DND-41 (cell line): ENCODE data around the gene MAP3K15.

Experiments
- ATAC-seq: fragments of 200-7000 bp; cut with Tn5 transposase; 3 replicates; pipeline ENCODE4 v1.9.1; 2021; ENCODE audit warnings: low read depth; ENCODE audit not compliant: insufficient read depth
- DNase-seq: peaks from one replicate; pipeline ENCODE4 v3.0.0-alpha.2; 2020
- H2AFZ ChIP-seq: 2 replicates; pipeline ENCODE4 v1.6.0; 2012; ENCODE audit warnings: low read depth, low read length
- H3K27ac ChIP-seq: 2 replicates; pipeline ENCODE4 v1.5.1; 2012; ENCODE audit warnings: low read length, inconsistent platforms
- H3K27me3 ChIP-seq: fragments of 200-600 bp; sonication (generic); 2 replicates; pipeline ENCODE4 v1.6.0; 2012; ENCODE audit warnings: low read length, mild to moderate bottlenecking, inconsistent platforms; ENCODE audit not compliant: insufficient read depth, poor library complexity
- H3K36me3 ChIP-seq: 2 replicates; pipeline ENCODE4 v1.5.1; 2012; ENCODE audit warnings: low read length, inconsistent platforms; ENCODE audit not compliant: insufficient read depth
- H3K4me1 ChIP-seq: 2 replicates; pipeline ENCODE4 v1.5.1; 2012; ENCODE audit warnings: mild to moderate bottlenecking, low read length; ENCODE audit not compliant: insufficient read depth
- H3K4me2 ChIP-seq: 2 replicates; pipeline ENCODE4 v1.6.0; 2012; ENCODE audit warnings: mild to moderate bottlenecking, moderate library complexity, low read length, inconsistent platforms; ENCODE audit not compliant: insufficient read depth
- H3K4me3 ChIP-seq, 2 experiments: fragments of 200-600 bp in 1 of 2; shearing (Covaris generic) in 1 of 2; 2 replicates each; pipeline ENCODE4 v1.5.1; 2012 to 2016; ENCODE audit warnings: inconsistent platforms in 2 of 2, low read length in 2 of 2, mild to moderate bottlenecking in 2 of 2, low read depth in 1 of 2, moderate library complexity in 1 of 2
- H3K79me2 ChIP-seq: 2 replicates; pipeline ENCODE4 v1.6.0; 2012; ENCODE audit warnings: low read length, inconsistent platforms; ENCODE audit not compliant: insufficient read depth
- H3K9ac ChIP-seq: 2 replicates; pipeline ENCODE4 v1.6.0; 2012; ENCODE audit warnings: low read depth, mild to moderate bottlenecking, inconsistent platforms, low read length, moderate library complexity
- H3K9me3 ChIP-seq: 2 replicates; pipeline ENCODE4 v1.5.1; 2012; ENCODE audit warnings: low read length, moderate library complexity, mild to moderate bottlenecking, inconsistent platforms; ENCODE audit not compliant: insufficient read depth, severe bottlenecking
- H4K20me1 ChIP-seq: 2 replicates; pipeline ENCODE4 v1.6.0; 2012; ENCODE audit warnings: low read length; ENCODE audit not compliant: insufficient read depth
- EZH2 ChIP-seq: IDR thresholded peaks from 3 replicates; pipeline ENCODE4 v1.6.1; 2012; ENCODE audit warnings: borderline replicate concordance, low read depth, mild to moderate bottlenecking, moderate library complexity, low read length, inconsistent platforms; ENCODE audit not compliant: severe bottlenecking
- TF ChIP-seq, protein P1 (sequence below): IDR thresholded peaks from 2 replicates; pipeline ENCODE4 v1.5.1; 2012; ENCODE audit warnings: borderline replicate concordance, low read length, moderate library complexity, mild to moderate bottlenecking; ENCODE audit not compliant: poor library complexity, severe bottlenecking; ENCODE audit errors: extremely low read depth

MAP3K15 gene, protein sequence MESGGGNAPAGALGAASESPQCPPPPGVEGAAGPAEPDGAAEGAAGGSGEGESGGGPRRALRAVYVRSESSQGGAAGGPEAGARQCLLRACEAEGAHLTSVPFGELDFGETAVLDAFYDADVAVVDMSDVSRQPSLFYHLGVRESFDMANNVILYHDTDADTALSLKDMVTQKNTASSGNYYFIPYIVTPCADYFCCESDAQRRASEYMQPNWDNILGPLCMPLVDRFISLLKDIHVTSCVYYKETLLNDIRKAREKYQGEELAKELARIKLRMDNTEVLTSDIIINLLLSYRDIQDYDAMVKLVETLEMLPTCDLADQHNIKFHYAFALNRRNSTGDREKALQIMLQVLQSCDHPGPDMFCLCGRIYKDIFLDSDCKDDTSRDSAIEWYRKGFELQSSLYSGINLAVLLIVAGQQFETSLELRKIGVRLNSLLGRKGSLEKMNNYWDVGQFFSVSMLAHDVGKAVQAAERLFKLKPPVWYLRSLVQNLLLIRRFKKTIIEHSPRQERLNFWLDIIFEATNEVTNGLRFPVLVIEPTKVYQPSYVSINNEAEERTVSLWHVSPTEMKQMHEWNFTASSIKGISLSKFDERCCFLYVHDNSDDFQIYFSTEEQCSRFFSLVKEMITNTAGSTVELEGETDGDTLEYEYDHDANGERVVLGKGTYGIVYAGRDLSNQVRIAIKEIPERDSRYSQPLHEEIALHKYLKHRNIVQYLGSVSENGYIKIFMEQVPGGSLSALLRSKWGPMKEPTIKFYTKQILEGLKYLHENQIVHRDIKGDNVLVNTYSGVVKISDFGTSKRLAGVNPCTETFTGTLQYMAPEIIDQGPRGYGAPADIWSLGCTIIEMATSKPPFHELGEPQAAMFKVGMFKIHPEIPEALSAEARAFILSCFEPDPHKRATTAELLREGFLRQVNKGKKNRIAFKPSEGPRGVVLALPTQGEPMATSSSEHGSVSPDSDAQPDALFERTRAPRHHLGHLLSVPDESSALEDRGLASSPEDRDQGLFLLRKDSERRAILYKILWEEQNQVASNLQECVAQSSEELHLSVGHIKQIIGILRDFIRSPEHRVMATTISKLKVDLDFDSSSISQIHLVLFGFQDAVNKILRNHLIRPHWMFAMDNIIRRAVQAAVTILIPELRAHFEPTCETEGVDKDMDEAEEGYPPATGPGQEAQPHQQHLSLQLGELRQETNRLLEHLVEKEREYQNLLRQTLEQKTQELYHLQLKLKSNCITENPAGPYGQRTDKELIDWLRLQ (N-terminal part only)

GRCh38 chrX:19514791-19515614 is at the start of gene MAP3K15:
Gene MAP3K15, minus strand, starts transcription at chrX:19515508. Its CDS starts 247 bp downstream, at chrX:19515261.
- no peak within 1 kb of the TSS for H3K9ac ChIP-seq
- H2AFZ ChIP-seq: no peak within 1 kb of the TSS
- no peaks in the 10 kb centered on the region for H3K79me2 ChIP-seq
- H4K20me1 ChIP-seq: no peaks in the 10 kb centered on the region
- H3K4me1 ChIP-seq: no peaks in the 10 kb centered on the region
- H3K27me3 ChIP-seq: no peaks in the 10 kb centered on the region
- ATAC-seq (no peak), DNase-seq (no peak)
- no peaks in the 10 kb centered on the region for H3K9me3 ChIP-seq
- no peak for TF ChIP-seq EZH2
- TF ChIP-seq, protein P1, sequence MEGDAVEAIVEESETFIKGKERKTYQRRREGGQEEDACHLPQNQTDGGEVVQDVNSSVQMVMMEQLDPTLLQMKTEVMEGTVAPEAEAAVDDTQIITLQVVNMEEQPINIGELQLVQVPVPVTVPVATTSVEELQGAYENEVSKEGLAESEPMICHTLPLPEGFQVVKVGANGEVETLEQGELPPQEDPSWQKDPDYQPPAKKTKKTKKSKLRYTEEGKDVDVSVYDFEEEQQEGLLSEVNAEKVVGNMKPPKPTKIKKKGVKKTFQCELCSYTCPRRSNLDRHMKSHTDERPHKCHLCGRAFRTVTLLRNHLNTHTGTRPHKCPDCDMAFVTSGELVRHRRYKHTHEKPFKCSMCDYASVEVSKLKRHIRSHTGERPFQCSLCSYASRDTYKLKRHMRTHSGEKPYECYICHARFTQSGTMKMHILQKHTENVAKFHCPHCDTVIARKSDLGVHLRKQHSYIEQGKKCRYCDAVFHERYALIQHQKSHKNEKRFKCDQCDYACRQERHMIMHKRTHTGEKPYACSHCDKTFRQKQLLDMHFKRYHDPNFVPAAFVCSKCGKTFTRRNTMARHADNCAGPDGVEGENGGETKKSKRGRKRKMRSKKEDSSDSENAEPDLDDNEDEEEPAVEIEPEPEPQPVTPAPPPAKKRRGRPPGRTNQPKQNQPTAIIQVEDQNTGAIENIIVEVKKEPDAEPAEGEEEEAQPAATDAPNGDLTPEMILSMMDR: no peak
- H3K4me2 ChIP-seq: no peak within 1 kb of the TSS
- H3K4me3 ChIP-seq: no peak within 1 kb of the TSS
- H3K27ac ChIP-seq: no peak within 1 kb of the TSS
- no peaks in the 10 kb centered on the region for H3K36me3 ChIP-seq

DNA sequence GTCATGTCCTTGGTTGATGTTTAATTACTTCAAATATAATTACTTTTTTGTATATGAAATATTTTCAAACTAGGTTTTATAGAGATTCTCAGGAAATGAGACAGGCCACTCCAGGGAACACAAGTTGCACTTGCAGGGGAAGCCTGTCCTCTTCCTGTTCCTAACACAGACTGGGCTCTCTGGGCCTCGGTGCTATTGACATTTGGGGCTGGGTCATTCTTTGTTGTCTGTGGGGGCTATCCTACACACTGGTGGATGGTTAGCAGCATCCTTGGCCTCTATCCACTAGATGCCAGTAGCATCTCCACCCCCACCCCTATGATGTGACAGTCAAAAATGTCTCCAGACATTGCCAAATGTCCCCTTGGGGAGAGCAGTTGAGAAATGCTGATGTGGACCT is 49.3 kb upstream of the MAP3K15 start:
- no peak for DNase-seq
- no peak overlapping the region for H3K27ac ChIP-seq
- H3K79me2 ChIP-seq: no peaks in the 10 kb centered on the region
- H3K4me3 ChIP-seq: no peak overlapping the region
- H3K4me1 ChIP-seq: peaks cover 14% of the 10 kb centered on the region
- no peaks in the 10 kb centered on the region for H4K20me1 ChIP-seq
- no peak overlapping the region for H3K9ac ChIP-seq
- H3K4me2 ChIP-seq: no peak overlapping the region
- no peak for ATAC-seq
- no peak for TF ChIP-seq EZH2
- TF ChIP-seq, protein P1: no peak
- H2AFZ ChIP-seq: no peak overlapping the region
- no peaks in the 10 kb centered on the region for H3K27me3 ChIP-seq
- H3K36me3 ChIP-seq: peaks cover 21% of the 10 kb centered on the region
- no peaks in the 10 kb centered on the region for H3K9me3 ChIP-seq

DNA sequence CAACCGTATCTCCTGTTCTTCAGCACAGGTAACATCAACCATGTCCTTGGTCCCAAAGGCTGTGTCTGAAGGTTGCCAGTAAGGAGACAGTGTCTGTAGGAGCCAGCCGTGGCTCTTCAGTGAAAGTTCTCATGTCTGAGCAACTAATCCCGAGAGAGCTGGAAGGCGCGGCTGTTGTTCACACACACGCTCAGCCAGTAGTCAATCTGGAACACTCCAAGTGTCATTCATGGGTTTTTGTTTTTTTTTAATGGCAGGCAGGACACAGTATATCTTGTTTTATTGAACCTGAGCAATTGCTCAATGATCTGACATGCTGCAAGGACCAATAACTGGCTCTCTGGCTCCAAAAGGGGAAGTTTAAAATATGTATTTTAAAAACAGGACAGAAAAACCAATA is 48.4 kb upstream of the MAP3K15 start:
- Histone ChIP-seq H3K27me3 (no peaks in the 10 kb centered on the region), H3K36me3 (peaks cover 14% of the 10 kb centered on the region), H4K20me1 (no peaks in the 10 kb centered on the region), H3K9ac (no peak overlapping the region), H3K79me2 (no peaks in the 10 kb centered on the region), H3K4me1 (peaks cover 14% of the 10 kb centered on the region), H3K27ac (no peak overlapping the region), H3K4me2 (no peak overlapping the region), H2AFZ (no peak overlapping the region), H3K9me3 (no peaks in the 10 kb centered on the region), H3K4me3 (no peak overlapping the region)
- ATAC-seq (no peak), DNase-seq (no peak)
- TF ChIP-seq, protein P1: no peak
- no peak for TF ChIP-seq EZH2
